MM.1S (cell line): Measurements from ENCODE around the gene NPC1.

Experiments
- CTCF ChIP-seq: fragments of 300-600 bp; sonication (generic); IDR thresholded peaks from 2 replicates; pipeline ENCODE4 v1.5.1; 2016; ENCODE audit warnings: antibody characterized with exemption, low read length, mixed read lengths
- EZH2 ChIP-seq: fragments of 300-600 bp; sonication (generic); optimal IDR thresholded peaks from 2 replicates; pipeline ENCODE3; 2017; ENCODE audit warnings: low read depth, mild to moderate bottlenecking, antibody characterized with exemption, low read length, mixed read lengths
- EZH2phosphoT487 ChIP-seq: fragments of 300-600 bp; sonication (generic); IDR thresholded peaks from 2 replicates; pipeline ENCODE4 v1.6.1; 2018; ENCODE audit warnings: antibody characterized with exemption, low read length

- TF ChIP-seq CTCF = peak; percentile 25
- TF ChIP-seq EZH2 = no peak
- no peak for TF ChIP-seq EZH2phosphoT487
Observed at GRCh38 chr18:23629444-23629946, 43.2 kb upstream of the NPC1 start.
